Activated CD4-positive, alpha-beta memory T cell treated with anti-CD3 and anti-CD28 coated beads for 36 hours (primary cell): ENCODE results near the gene DCLK1. TPM values are rescaled to one million over a fixed set of nuclear protein-coding genes. Genes with fewer than 3 reads are reported as not detected.
"Not testable (repeated sequence)": the region's sequence is repeated elsewhere in the genome, so short reads cannot be mapped to it uniquely, and the experiment has no call there.

Experiments used
- CTCF ChIA-PET: fragments of 350-600 bp; sonication (Branson Sonifier 250); formaldehyde crosslinking; loops from one replicate; lab custom pipeline; 2021; ENCODE audit warnings: antibody characterized with exemption, inconsistent platforms; lab: Charles Lee
- POLR2A ChIA-PET: fragments of 350-600 bp; sonication (Branson Sonifier 250); formaldehyde crosslinking; loops from one replicate; lab custom pipeline; 2021; ENCODE audit warnings: antibody characterized with exemption; lab: Charles Lee
- DNase-seq: peaks from one replicate; pipeline ENCODE4 v3.0.0-alpha.2; 2020
- H3K27ac Mint-ChIP-seq: one replicate; pipeline ENCODE4 v1.8.0; 2021; ENCODE audit warnings: mixed read lengths
- H3K27me3 Mint-ChIP-seq: one replicate; pipeline ENCODE4 v1.8.0; 2021; ENCODE audit warnings: mixed read lengths
- H3K36me3 Mint-ChIP-seq: one replicate; pipeline ENCODE4 v1.8.0; 2021; ENCODE audit warnings: mixed read lengths
- H3K4me1 Mint-ChIP-seq: one replicate; pipeline ENCODE4 v1.8.0; 2021; ENCODE audit warnings: low read depth, mixed read lengths
- H3K4me3 Mint-ChIP-seq: one replicate; pipeline ENCODE4 v1.8.0; 2021; ENCODE audit warnings: mild to moderate bottlenecking, mixed read lengths
- H3K9me3 Mint-ChIP-seq: one replicate; pipeline ENCODE4 v1.8.0; 2021; ENCODE audit warnings: mixed read lengths
- intact Hi-C: fragments of 100-400 bp; cut with micrococcal nuclease; formaldehyde crosslinking; loops from one replicate; pipeline ENCODE4 v1.15.1; 2023
- total RNA-seq, 2 experiments: library from RNA; stranded (reverse); gene quantifications; one replicate each; pipeline ENCODE4 v1.2.3, GENCODE V29; 2021

Gene DCLK1
- total RNA-seq, 2 experiments from 2014 or later: not detected

- no peaks in the 10 kb centered on the region for H3K4me1 Mint-ChIP-seq
- no peak overlapping the region for H3K4me3 Mint-ChIP-seq
- no peaks in the 10 kb centered on the region for H3K36me3 Mint-ChIP-seq
- intact Hi-C loops: no loop called here
- DNase-seq: no peak
- ChIA-PET POLR2A (no interaction called here), CTCF (no interaction called here)
- H3K27me3 Mint-ChIP-seq: no peaks in the 10 kb centered on the region
- H3K9me3 Mint-ChIP-seq: no peaks in the 10 kb centered on the region
- no peak overlapping the region for H3K27ac Mint-ChIP-seq
These were observed 143.3 kb downstream of the DCLK1 start for GRCh38 chr13:35987572-35988513.

GRCh38 chr13:35984776-35985453, 146.3 kb downstream of the DCLK1 start:
- intact Hi-C loops: no loop called here
- Mint-ChIP-seq H3K36me3 (no peaks in the 10 kb centered on the region), H3K27me3 (no peaks in the 10 kb centered on the region), H3K4me1 (no peaks in the 10 kb centered on the region), H3K27ac (no peak overlapping the region), H3K9me3 (no peaks in the 10 kb centered on the region), H3K4me3 (no peak overlapping the region)
- ChIA-PET CTCF (no interaction called here), POLR2A (no interaction called here)
- no peak for DNase-seq

GRCh38 chr13:35984287-35984686, 146.9 kb downstream of the DCLK1 start:
- CTCF ChIA-PET: no interaction called here
- Mint-ChIP-seq H3K9me3 (no peaks in the 10 kb centered on the region), H3K27me3 (no peaks in the 10 kb centered on the region), H3K4me1 (no peaks in the 10 kb centered on the region), H3K4me3 (no peak overlapping the region), H3K27ac (no peak overlapping the region), H3K36me3 (no peaks in the 10 kb centered on the region)
- POLR2A ChIA-PET: no interaction called here
- no peak for DNase-seq
- intact Hi-C loops: no loop called here

- CTCF ChIA-PET, H3K36me3 Mint-ChIP-seq, H3K9me3 Mint-ChIP-seq, intact Hi-C loops, H3K27ac Mint-ChIP-seq, DNase-seq, H3K27me3 Mint-ChIP-seq, POLR2A ChIA-PET, H3K4me1 Mint-ChIP-seq, H3K4me3 Mint-ChIP-seq: not testable (repeated sequence)
These were observed 147.5 kb downstream of the DCLK1 start for GRCh38 chr13:35983703-35984102.

GRCh38 chr13:35983206-35983605, 148.0 kb downstream of the DCLK1 start:
- POLR2A ChIA-PET: no interaction called here
- DNase-seq: no peak
- CTCF ChIA-PET: no interaction called here
- Mint-ChIP-seq H3K27ac (no peak overlapping the region), H3K36me3 (no peaks in the 10 kb centered on the region), H3K27me3 (peaks cover 2% of the 10 kb centered on the region), H3K4me3 (no peak overlapping the region), H3K4me1 (no peaks in the 10 kb centered on the region), H3K9me3 (no peaks in the 10 kb centered on the region)
- intact Hi-C loops: no loop called here

- H3K27ac Mint-ChIP-seq: no peak overlapping the region
- no peaks in the 10 kb centered on the region for H3K4me1 Mint-ChIP-seq
- intact Hi-C loops: loop anchor here (2.0 kb wide), 1 partner anchor 757 kb away; no protein-coding TSS in a partner anchor
- H3K9me3 Mint-ChIP-seq: peaks cover 5% of the 10 kb centered on the region
- POLR2A ChIA-PET: no interaction called here
- no peak overlapping the region for H3K4me3 Mint-ChIP-seq
- CTCF ChIA-PET: interaction anchor here (0.8 to 3.1 kb wide), 7 partner anchors 8 to 757 kb away, joined by 3 to 37 read pairs (median 4); no protein-coding TSS in a partner anchor
- no peaks in the 10 kb centered on the region for H3K36me3 Mint-ChIP-seq
- no peak for DNase-seq
- H3K27me3 Mint-ChIP-seq: peaks cover 2% of the 10 kb centered on the region
These were observed 151.7 kb downstream of the DCLK1 start for GRCh38 chr13:35979361-35979951.

- Mint-ChIP-seq H3K4me1 (no peaks in the 10 kb centered on the region), H3K36me3 (no peaks in the 10 kb centered on the region), H3K27me3 (peaks cover 2% of the 10 kb centered on the region), H3K27ac (no peak overlapping the region), H3K9me3 (peaks cover 9% of the 10 kb centered on the region), H3K4me3 (no peak overlapping the region)
- intact Hi-C loops: loop anchor here (1.0 to 2.0 kb wide), 2 partner anchors 297 to 758 kb away; no protein-coding TSS in a partner anchor
- CTCF ChIA-PET: interaction anchor here (0.8 to 3.1 kb wide), 7 partner anchors 8 to 758 kb away, joined by 3 to 37 read pairs (median 4); no protein-coding TSS in a partner anchor
- POLR2A ChIA-PET: no interaction called here
- DNase-seq: no peak
These were observed 152.4 kb downstream of the DCLK1 start for GRCh38 chr13:35978607-35979316.

GRCh38 chr13:35977060-35977459, 154.1 kb downstream of the DCLK1 start:
- Mint-ChIP-seq H3K4me3 (no peak overlapping the region), H3K27ac (no peak overlapping the region), H3K4me1 (no peaks in the 10 kb centered on the region), H3K36me3 (no peaks in the 10 kb centered on the region), H3K9me3 (peaks cover 13% of the 10 kb centered on the region), H3K27me3 (peaks cover 2% of the 10 kb centered on the region)
- POLR2A ChIA-PET: no interaction called here
- intact Hi-C loops: no loop called here
- CTCF ChIA-PET: interaction anchor here (3.1 kb wide), 1 partner anchor 297 kb away, joined by 37 read pairs; no protein-coding TSS in a partner anchor
- no peak for DNase-seq

- intact Hi-C loops: no loop called here
- peaks cover 2% of the 10 kb centered on the region for H3K27me3 Mint-ChIP-seq
- POLR2A ChIA-PET: no interaction called here
These were observed 155.1 kb downstream of the DCLK1 start for GRCh38 chr13:35976126-35976525.

GRCh38 chr13:35966951-35967350, 164.2 kb downstream of the DCLK1 start:
- H3K9me3 Mint-ChIP-seq, H3K4me1 Mint-ChIP-seq, H3K27me3 Mint-ChIP-seq, H3K36me3 Mint-ChIP-seq, H3K4me3 Mint-ChIP-seq, intact Hi-C loops, POLR2A ChIA-PET, H3K27ac Mint-ChIP-seq, DNase-seq, CTCF ChIA-PET: not testable (repeated sequence)

More at GRCh38 chr13:35976126-35976525, 155.1 kb downstream of the DCLK1 start:
- Mint-ChIP-seq H3K9me3 (peaks cover 13% of the 10 kb centered on the region), H3K4me3 (no peak overlapping the region), H3K4me1 (no peaks in the 10 kb centered on the region), H3K27ac (no peak overlapping the region), H3K36me3 (no peaks in the 10 kb centered on the region)
- CTCF ChIA-PET: interaction anchor here (1.2 kb wide), 1 partner anchor 299 kb away, joined by 3 read pairs; no protein-coding TSS in a partner anchor
- no peak for DNase-seq

- Mint-ChIP-seq H3K36me3 (no peaks in the 10 kb centered on the region), H3K27ac (no peak overlapping the region), H3K27me3 (no peaks in the 10 kb centered on the region), H3K4me3 (no peak overlapping the region), H3K9me3 (peaks cover 4% of the 10 kb centered on the region), H3K4me1 (no peaks in the 10 kb centered on the region)
- DNase-seq: no peak
- intact Hi-C loops: no loop called here
- ChIA-PET POLR2A (no interaction called here), CTCF (no interaction called here)
These were observed 165.2 kb downstream of the DCLK1 start for GRCh38 chr13:35966024-35966423.
